Neutrophil (primary cell): Measurements from ENCODE around the gene KRAS.

Experiments used
- H3K27ac ChIP-seq: fragments of 200-600 bp; sonication (generic); 2 replicates; pipeline ENCODE4 v1.5.1; 2016; ENCODE audit warnings: mild to moderate bottlenecking, moderate library complexity
- H3K27me3 ChIP-seq: fragments of 200-600 bp; sonication (generic); 2 replicates; pipeline ENCODE4 v1.6.0; 2016; ENCODE audit warnings: mild to moderate bottlenecking
- H3K36me3 ChIP-seq: fragments of 200-600 bp; sonication (generic); 2 replicates; pipeline ENCODE4 v1.5.1; 2017
- H3K4me1 ChIP-seq, 2 experiments: fragments of 200-600 bp in 1 of 2; sonication (generic) in 1 of 2; 1 replicate in 1 of 2; 2 replicates in 1 of 2; pipeline versions ENCODE4 v1.5.1 to v1.6.1; 2013 to 2016; ENCODE audit warnings: low read depth in 1 of 2, low read length in 1 of 2, mild to moderate bottlenecking in 1 of 2, moderate library complexity in 1 of 2; ENCODE audit not compliant: control insufficient read depth in 1 of 2, insufficient read depth in 1 of 2
- H3K4me3 ChIP-seq, 2 experiments: fragments of 200-600 bp in 1 of 2; sonication (generic) in 1 of 2; 1 replicate in 1 of 2; 2 replicates in 1 of 2; pipeline ENCODE4 v1.5.1; 2013 to 2016; ENCODE audit warnings: low read depth in 1 of 2, low read length in 1 of 2, mild to moderate bottlenecking in 1 of 2, moderate library complexity in 1 of 2
- H3K9me3 ChIP-seq: fragments of 200-600 bp; sonication (generic); 2 replicates; pipeline ENCODE4 v1.5.1; 2016
- CTCF ChIP-seq: fragments of 200-600 bp; sonication (generic); IDR thresholded peaks from 2 replicates; pipeline ENCODE4 v1.5.1; 2016; ENCODE audit warnings: antibody characterized with exemption

The KRAS gene

GRCh38 chr12:25195056-25195971 is 55.4 kb downstream of the KRAS start, which contains the start of the genes DNAI7 and ETFRF1:
DNAI7 (minus strand) TSS chr12:25195160; CDS start chr12:25195078, 82 bp downstream.
ETFRF1 (plus strand) TSS chr12:25195237; CDS start chr12:25203957, 8,720 bp downstream.
- no peaks in the 10 kb centered on the region for H3K9me3 ChIP-seq
- no peaks in the 10 kb centered on the region for H3K36me3 ChIP-seq
- peak within 1 kb of the TSS; percentile 75 to 84 for H3K4me3 ChIP-seq
- H3K27ac ChIP-seq = peak within 1 kb of the TSS; percentile 82
- no peaks in the 10 kb centered on the region for H3K27me3 ChIP-seq
- peak; percentile 32 for TF ChIP-seq CTCF
- peaks cover 14 to 18% of the 10 kb centered on the region in 2 experiments for H3K4me1 ChIP-seq

- TF ChIP-seq CTCF = no peak
- no peaks in the 10 kb centered on the region for H3K9me3 ChIP-seq
- no peaks in the 10 kb centered on the region for H3K27me3 ChIP-seq
- H3K4me3 ChIP-seq = peak overlapping the region; percentile 75 to 84
- no peaks in the 10 kb centered on the region for H3K36me3 ChIP-seq
- H3K27ac ChIP-seq = peak overlapping the region; percentile 82
- H3K4me1 ChIP-seq = peaks cover 14 to 18% of the 10 kb centered on the region in 2 experiments
Observed at GRCh38 chr12:25194722-25195055, 56.0 kb downstream of the KRAS start.

GRCh38 chr12:25194214-25194613 is 56.5 kb downstream of the KRAS start:
- Histone ChIP-seq H3K36me3 (no peaks in the 10 kb centered on the region), H3K27me3 (no peaks in the 10 kb centered on the region), H3K9me3 (no peaks in the 10 kb centered on the region), H3K4me3 (peak overlapping the region; percentile 75 to 84), H3K27ac (peak overlapping the region; percentile 82), H3K4me1 (peaks cover 14 to 18% of the 10 kb centered on the region in 2 experiments)
- TF ChIP-seq CTCF = no peak

DNA sequence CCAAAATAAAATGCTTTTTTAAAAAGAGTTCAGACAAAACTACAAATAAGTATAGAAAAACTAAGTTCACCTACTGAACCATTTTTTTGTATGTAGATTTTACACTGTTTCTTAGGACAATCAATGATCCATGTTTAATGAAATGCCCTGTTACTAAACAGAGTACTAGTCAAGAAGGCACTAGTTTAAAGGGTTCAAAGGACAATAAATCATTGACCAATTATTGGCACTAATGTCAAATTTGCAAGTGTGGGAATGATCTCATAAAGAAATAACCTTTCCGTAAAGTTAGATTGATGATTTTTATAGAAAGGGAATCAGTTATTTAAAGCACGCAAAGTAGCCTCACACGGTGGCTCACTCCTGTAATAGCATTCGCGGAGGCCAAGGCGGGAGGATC is 59.9 kb downstream of the KRAS start:
- no peak for TF ChIP-seq CTCF
- no peak overlapping the region for H3K4me3 ChIP-seq
- no peaks in the 10 kb centered on the region for H3K9me3 ChIP-seq
- no peaks in the 10 kb centered on the region for H3K27me3 ChIP-seq
- H3K36me3 ChIP-seq = no peaks in the 10 kb centered on the region
- peaks cover 12 to 15% of the 10 kb centered on the region in 2 experiments for H3K4me1 ChIP-seq
- no peak overlapping the region for H3K27ac ChIP-seq

GRCh38 chr12:25189656-25190055 is 61.1 kb downstream of the KRAS start:
- peaks cover 4 to 7% of the 10 kb centered on the region in 2 experiments for H3K4me1 ChIP-seq
- H3K36me3 ChIP-seq = no peaks in the 10 kb centered on the region
- H3K27ac ChIP-seq = no peak overlapping the region
- no peak overlapping the region for H3K4me3 ChIP-seq
- H3K27me3 ChIP-seq = no peaks in the 10 kb centered on the region
- TF ChIP-seq CTCF = no peak
- H3K9me3 ChIP-seq = no peaks in the 10 kb centered on the region
